NB4 (cell line): Measurements from ENCODE around the gene PAX6.

Experiments used
- DNase-seq: peaks from one replicate; pipeline ENCODE4 v3.0.0; 2010; ENCODE audit warnings: low read depth
- H3K4me3 ChIP-seq: one replicate; pipeline ENCODE4 v1.5.1; 2011; ENCODE audit warnings: mild to moderate bottlenecking, low read depth, low read length, moderate library complexity
- MYC ChIP-seq: IDR thresholded peaks from 2 replicates; pipeline ENCODE4 v1.6.1; 2011; ENCODE audit warnings: low read depth, low read length
- POLR2A ChIP-seq: IDR thresholded peaks from 2 replicates; pipeline ENCODE4 v1.6.1; 2011; ENCODE audit warnings: mild to moderate bottlenecking; ENCODE audit not compliant: insufficient read length; ENCODE audit errors: extremely low read depth
- TF ChIP-seq, protein P1 (sequence below): IDR thresholded peaks from one replicate; pipeline ENCODE4 v1.5.1; 2012; ENCODE audit warnings: low read depth, low read length
- TF ChIP-seq, protein P2 (sequence below): IDR thresholded peaks from 2 replicates; pipeline ENCODE4 v1.6.1; 2011; ENCODE audit warnings: low read depth, low read length

The PAX6 gene

GRCh38 chr11:31798057-31798553 is 13.0 kb downstream of the PAX6 start:
- no peak overlapping the region for H3K4me3 ChIP-seq

DNA sequence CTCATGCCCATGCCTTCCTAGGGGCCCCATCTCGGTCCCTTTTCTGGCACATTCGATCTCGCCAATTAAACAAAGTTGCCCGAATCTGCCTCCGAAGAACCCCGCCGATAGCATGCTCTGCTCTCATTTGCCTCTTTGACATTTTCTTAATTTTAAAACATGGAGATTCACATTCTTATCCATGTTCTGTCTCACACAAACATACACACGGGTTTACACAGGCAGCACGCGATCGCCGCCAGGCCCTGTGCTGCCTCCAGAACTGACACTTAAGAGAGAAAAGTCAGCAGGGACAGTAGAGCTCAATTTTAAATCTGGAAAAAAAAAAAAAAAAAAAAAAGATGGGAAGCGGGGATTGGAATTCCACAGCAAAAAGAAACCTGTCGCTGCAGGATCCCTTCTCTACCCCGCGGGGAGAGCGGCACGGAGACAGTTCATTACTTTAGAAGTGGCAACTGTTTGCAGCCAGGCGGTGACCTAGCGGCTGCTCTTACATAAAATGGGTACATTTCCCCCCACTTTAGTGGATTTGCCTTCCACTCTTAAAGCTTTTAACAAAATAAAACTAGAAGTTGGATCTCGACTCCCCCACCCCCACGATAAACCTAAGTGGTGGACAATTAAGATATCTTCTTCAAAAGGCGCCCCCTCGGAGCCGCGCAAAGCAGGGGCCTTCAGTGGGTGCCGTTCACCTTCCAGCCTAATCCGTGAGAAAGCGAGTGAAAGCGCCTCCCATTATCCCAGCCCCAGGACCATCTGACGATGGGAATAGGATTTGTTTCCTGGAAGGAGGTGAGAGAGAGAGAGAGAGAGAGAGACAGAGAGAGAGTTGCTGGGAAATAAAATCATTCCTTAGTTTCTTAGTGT is 13.7 kb downstream of the PAX6 start:
- H3K4me3 ChIP-seq, result no peak overlapping the region
- TF ChIP-seq, protein P1, sequence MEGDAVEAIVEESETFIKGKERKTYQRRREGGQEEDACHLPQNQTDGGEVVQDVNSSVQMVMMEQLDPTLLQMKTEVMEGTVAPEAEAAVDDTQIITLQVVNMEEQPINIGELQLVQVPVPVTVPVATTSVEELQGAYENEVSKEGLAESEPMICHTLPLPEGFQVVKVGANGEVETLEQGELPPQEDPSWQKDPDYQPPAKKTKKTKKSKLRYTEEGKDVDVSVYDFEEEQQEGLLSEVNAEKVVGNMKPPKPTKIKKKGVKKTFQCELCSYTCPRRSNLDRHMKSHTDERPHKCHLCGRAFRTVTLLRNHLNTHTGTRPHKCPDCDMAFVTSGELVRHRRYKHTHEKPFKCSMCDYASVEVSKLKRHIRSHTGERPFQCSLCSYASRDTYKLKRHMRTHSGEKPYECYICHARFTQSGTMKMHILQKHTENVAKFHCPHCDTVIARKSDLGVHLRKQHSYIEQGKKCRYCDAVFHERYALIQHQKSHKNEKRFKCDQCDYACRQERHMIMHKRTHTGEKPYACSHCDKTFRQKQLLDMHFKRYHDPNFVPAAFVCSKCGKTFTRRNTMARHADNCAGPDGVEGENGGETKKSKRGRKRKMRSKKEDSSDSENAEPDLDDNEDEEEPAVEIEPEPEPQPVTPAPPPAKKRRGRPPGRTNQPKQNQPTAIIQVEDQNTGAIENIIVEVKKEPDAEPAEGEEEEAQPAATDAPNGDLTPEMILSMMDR, result no peak
- no peak for TF ChIP-seq POLR2A
- TF ChIP-seq, protein P2, sequence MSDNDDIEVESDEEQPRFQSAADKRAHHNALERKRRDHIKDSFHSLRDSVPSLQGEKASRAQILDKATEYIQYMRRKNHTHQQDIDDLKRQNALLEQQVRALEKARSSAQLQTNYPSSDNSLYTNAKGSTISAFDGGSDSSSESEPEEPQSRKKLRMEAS, result no peak
- TF ChIP-seq MYC, result no peak
- DNase-seq, result no peak

More at GRCh38 chr11:31798057-31798553, 13.0 kb downstream of the PAX6 start:
- DNase-seq, result no peak
- TF ChIP-seq, protein P1, result no peak
- no peak for TF ChIP-seq MYC
- TF ChIP-seq, protein P2, result no peak
- TF ChIP-seq POLR2A, result no peak

GRCh38 chr11:31796499-31797189 is 14.5 kb downstream of the PAX6 start:
- DNase-seq, result no peak
- TF ChIP-seq POLR2A (no peak), MYC (no peak)
- TF ChIP-seq, protein P1, result no peak
- TF ChIP-seq, protein P2, result no peak
- H3K4me3 ChIP-seq, result no peak overlapping the region

- H3K4me3 ChIP-seq, result no peak overlapping the region
- no peak for DNase-seq
- TF ChIP-seq POLR2A (no peak), MYC (no peak)
These were observed 15.2 kb downstream of the PAX6 start for GRCh38 chr11:31795706-31796498.

DNA sequence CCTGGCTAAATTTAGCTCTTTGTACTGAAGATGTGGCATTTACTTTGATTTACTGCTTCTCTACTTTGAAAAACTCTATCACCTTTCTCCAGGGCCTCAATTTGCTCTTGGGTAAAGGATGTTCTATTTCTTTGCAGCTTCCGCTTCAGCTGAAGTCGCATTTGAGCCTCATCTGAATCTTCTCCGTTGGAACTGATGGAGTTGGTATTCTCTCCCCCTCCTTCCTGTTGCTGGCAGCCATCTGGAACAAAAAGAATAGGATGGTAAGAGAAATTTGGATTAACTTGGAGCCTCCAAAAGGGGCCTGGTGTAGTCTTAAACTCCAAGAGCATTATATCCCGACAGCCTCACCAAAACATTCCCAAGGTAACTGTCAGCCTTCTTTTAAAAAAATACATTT is 16.6 kb downstream of the PAX6 start:
- no peak overlapping the region for H3K4me3 ChIP-seq
- TF ChIP-seq, protein P2, result no peak
- TF ChIP-seq POLR2A (no peak), MYC (no peak)
- TF ChIP-seq, protein P1, result no peak
- no peak for DNase-seq
